ENCODE results near the gene ALDH1L1. TPM values are rescaled to one million over a fixed set of nuclear protein-coding genes. Genes with fewer than 3 reads are reported as not detected.

The ALDH1L1 gene
- total and polyA plus RNA-seq, 2 of the 13 experiments (the other 11 are each of a cell fraction or from before 2014, with no cell fraction given): 11.2 to 28.7 TPM

DNA sequence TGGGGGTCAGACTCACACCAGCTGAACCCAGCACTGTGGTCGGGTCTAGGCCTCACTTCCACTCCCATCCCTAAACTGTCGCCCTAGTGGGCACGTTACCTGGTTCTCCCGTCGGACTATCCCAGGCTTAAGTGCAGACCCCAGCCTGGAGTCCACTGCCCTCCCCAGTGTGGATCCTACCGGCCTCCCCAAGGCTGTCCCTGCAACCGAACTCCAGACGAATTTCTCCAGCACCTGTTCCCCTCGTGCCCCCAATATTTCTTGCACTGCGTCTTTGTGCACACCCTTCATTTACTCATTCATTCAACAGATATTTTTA, 122.9 kb downstream of the ALDH1L1 start:
- Histone ChIP-seq H3K79me2 (ENCODE audit: insufficient read depth, low read length) (no peaks in the 10 kb centered on the region), H3K4me1 (ENCODE audit: insufficient read depth, low read length) (peaks cover 38% of the 10 kb centered on the region), H3K36me3 (replicated peaks in 1 of 2; ENCODE audit: control insufficient read depth in 1 of 2, insufficient read depth in 2 of 2, low read length in 2 of 2) (no peaks in the 10 kb centered on the region), H4K20me1 (ENCODE audit: insufficient read depth, low read length) (no peaks in the 10 kb centered on the region), H3K4me2 (ENCODE audit: low read depth, low read length) (peak overlapping the region; percentile 56; the same call in 1 of the 2 replicates), H3K4me3 (replicated peaks in 1 of 3; ENCODE audit: insufficient read depth in 1 of 3, low read depth in 2 of 3, low read length in 3 of 3) (0 out of 6 replicates have a peak overlapping the region, but pooled peaks of 1 of the 3 experiments have one; percentile 44), H3K27ac (ENCODE audit: extremely low read length, insufficient read depth, low read length) (peak overlapping the region; percentile 34), H3K9ac (ENCODE audit: insufficient read depth, low read depth, low read length) (peak overlapping the region; percentile 25; the same call in 1 of the 2 replicates), H3K9me3 (ENCODE audit: low read length) (no peaks in the 10 kb centered on the region), H2AFZ (ENCODE audit: low read length) (no peak overlapping the region), H3K27me3 (ENCODE audit: control insufficient read depth in 1 of 2, insufficient read depth in 2 of 2, low read length in 2 of 2) (no peaks in the 10 kb centered on the region)
- intact Hi-C loops (cut with micrococcal nuclease; ENCODE audit: unreplicated experiment): loop anchor here (10.0 kb wide), 1 partner anchor 63 kb away; no protein-coding TSS in a partner anchor
- BruUV-seq (replicated peaks): no TSS peak
- no peak for TF ChIP-seq ZFP62 (CRISPR knock-in tag; IDR thresholded peaks at IDR 0.05)
- no peak for TF ChIP-seq PHF21A (CRISPR knock-in tag; IDR thresholded peaks at IDR 0.05)
- TF ChIP-seq ASH2L (IDR thresholded peaks at IDR 0.05; ENCODE audit: insufficient read length, low read depth, low read length): no peak
- no peak for TF ChIP-seq ZNF850 (CRISPR knock-in tag; conservative IDR thresholded peaks at IDR 0.05)
- TF ChIP-seq POLR2AphosphoS5 (IDR thresholded peaks at IDR 0.05; ENCODE audit: low read depth, low read length): no peak
- TF ChIP-seq CEBPG (CRISPR knock-in tag; IDR thresholded peaks at IDR 0.05): no peak
- TF ChIP-seq, protein P1, sequence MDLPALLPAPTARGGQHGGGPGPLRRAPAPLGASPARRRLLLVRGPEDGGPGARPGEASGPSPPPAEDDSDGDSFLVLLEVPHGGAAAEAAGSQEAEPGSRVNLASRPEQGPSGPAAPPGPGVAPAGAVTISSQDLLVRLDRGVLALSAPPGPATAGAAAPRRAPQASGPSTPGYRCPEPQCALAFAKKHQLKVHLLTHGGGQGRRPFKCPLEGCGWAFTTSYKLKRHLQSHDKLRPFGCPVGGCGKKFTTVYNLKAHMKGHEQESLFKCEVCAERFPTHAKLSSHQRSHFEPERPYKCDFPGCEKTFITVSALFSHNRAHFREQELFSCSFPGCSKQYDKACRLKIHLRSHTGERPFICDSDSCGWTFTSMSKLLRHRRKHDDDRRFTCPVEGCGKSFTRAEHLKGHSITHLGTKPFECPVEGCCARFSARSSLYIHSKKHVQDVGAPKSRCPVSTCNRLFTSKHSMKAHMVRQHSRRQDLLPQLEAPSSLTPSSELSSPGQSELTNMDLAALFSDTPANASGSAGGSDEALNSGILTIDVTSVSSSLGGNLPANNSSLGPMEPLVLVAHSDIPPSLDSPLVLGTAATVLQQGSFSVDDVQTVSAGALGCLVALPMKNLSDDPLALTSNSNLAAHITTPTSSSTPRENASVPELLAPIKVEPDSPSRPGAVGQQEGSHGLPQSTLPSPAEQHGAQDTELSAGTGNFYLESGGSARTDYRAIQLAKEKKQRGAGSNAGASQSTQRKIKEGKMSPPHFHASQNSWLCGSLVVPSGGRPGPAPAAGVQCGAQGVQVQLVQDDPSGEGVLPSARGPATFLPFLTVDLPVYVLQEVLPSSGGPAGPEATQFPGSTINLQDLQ (CRISPR knock-in tag; IDR thresholded peaks at IDR 0.05): no peak
- no peak for ATAC-seq
- ChIA-PET POLR2A (no interaction called here), CTCF (ENCODE audit: low intra/inter-chr PET ratio, low total read pairs) (no interaction called here)
- no peak for FAIRE-seq
- in situ Hi-C loops (cut with HindIII; ENCODE audit: extremely low pct_ligation_motif_present, low pct_unique_long_range_greater_than_20kb): no loop called here
- DNase-seq (ENCODE audit: low spot score): no peak
- WGBS (ENCODE audit: low lambda C conversion rate): 74% methylated on average over 10 of the region's 10 CpGs

Data from HepG2 (cell line).